Stimulated activated memory B cell treated with anti-CD40 and anti-IgM and Interleukin-4, amounts not matched to agents 10 μg/mL and 1 μg/mL and 100 μg/mL, for 72 hours (primary cell): ENCODE measurements around the gene KCNAB1.
A peak's percentile ranks its signal among the peaks of the same experiment; 100 is the strongest.
"Not testable (repeated sequence)": the region's sequence is repeated elsewhere in the genome, so short reads cannot be mapped to it uniquely, and the experiment has no call there.

Experiments
- ATAC-seq: fragments of 150-1000 bp; cut with Tn5 transposase; 2 replicates; pipeline ENCODE4 v1.10.0; 2021
- H3K27ac Mint-ChIP-seq: one replicate; pipeline ENCODE4 v1.8.0; 2022; ENCODE audit warnings: mild to moderate bottlenecking, mixed read lengths
- H3K27me3 Mint-ChIP-seq: one replicate; pipeline ENCODE4 v1.8.0; 2022; ENCODE audit warnings: mixed read lengths
- H3K36me3 Mint-ChIP-seq: one replicate; pipeline ENCODE4 v1.8.0; 2022; ENCODE audit warnings: mixed read lengths
- H3K4me1 Mint-ChIP-seq: one replicate; pipeline ENCODE4 v1.8.0; 2022; ENCODE audit warnings: mixed read lengths
- H3K4me3 Mint-ChIP-seq: one replicate; pipeline ENCODE4 v1.8.0; 2022; ENCODE audit warnings: mild to moderate bottlenecking, moderate library complexity, mixed read lengths
- H3K9me3 Mint-ChIP-seq: one replicate; pipeline ENCODE4 v1.8.0; 2022; ENCODE audit warnings: mixed read lengths

The KCNAB1 gene

DNA sequence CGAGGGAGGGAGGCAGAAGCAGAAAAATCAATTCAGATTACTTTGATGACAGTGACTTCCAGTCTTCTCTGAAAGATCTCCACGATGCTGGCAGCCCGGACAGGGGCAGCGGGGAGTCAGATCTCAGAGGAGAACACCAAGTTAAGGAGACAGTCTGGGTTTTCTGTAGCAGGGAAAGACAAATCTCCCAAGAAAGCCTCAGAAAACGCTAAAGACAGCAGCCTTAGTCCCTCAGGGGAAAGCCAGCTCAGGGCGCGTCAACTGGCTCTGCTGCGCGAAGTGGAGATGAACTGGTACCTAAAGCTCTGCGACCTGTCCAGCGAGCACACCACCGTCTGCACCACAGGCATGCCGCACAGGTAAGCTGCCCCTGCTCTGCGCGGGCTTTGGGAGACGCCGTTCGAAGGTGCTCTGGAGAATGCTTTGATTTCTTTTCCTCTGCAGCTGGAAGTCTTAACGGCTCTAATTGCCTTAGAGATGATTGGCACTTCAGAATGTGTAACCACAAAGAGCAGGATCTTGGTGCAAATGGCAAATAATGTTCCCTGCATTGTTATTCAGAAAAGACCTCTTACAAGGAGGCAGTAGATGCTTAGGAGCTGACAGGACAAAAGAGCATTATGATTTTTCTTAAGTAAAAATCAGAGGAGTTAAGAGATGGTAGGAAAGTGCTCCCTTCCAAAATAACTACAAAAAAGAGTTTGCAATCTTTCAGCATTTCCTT is at the start of gene KCNAB1:
Gene KCNAB1, plus strand, starts transcription at position 51 of the 724 bp plus-strand sequence.
- no peaks in the 10 kb centered on the region for H3K9me3 Mint-ChIP-seq
- peak; percentile 31 for ATAC-seq
- H3K27ac Mint-ChIP-seq: no peak within 1 kb of the TSS
- H3K4me3 Mint-ChIP-seq: no peak within 1 kb of the TSS
- H3K27me3 Mint-ChIP-seq: no peaks in the 10 kb centered on the region
- H3K36me3 Mint-ChIP-seq: no peaks in the 10 kb centered on the region
- H3K4me1 Mint-ChIP-seq: no peaks in the 10 kb centered on the region

DNA sequence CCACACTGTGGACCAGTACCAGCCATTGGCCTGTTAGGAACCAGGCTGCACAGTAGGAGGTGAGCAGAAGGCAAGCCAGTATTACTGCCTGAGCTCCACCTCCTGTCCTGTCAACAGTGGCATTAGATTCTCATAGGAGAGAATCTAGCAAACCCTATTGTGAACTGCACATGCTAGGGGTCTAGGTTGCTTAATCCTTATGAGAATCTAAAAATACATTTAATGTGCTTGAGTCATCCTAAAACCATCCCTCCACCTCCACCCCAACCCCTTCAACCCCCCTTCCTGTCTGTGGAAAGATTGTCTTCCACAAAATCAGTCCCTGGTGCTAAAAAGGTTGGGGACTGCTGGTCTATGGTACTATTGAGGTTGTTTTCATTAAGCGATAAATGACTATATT is 49.3 kb upstream of the KCNAB1 start:
- Mint-ChIP-seq H3K9me3 (peaks cover under 1% of the 10 kb centered on the region), H3K36me3 (no peaks in the 10 kb centered on the region), H3K4me1 (no peaks in the 10 kb centered on the region), H3K4me3 (no peak overlapping the region), H3K27me3 (peaks cover 28% of the 10 kb centered on the region), H3K27ac (no peak overlapping the region)
- ATAC-seq: no peak

DNA sequence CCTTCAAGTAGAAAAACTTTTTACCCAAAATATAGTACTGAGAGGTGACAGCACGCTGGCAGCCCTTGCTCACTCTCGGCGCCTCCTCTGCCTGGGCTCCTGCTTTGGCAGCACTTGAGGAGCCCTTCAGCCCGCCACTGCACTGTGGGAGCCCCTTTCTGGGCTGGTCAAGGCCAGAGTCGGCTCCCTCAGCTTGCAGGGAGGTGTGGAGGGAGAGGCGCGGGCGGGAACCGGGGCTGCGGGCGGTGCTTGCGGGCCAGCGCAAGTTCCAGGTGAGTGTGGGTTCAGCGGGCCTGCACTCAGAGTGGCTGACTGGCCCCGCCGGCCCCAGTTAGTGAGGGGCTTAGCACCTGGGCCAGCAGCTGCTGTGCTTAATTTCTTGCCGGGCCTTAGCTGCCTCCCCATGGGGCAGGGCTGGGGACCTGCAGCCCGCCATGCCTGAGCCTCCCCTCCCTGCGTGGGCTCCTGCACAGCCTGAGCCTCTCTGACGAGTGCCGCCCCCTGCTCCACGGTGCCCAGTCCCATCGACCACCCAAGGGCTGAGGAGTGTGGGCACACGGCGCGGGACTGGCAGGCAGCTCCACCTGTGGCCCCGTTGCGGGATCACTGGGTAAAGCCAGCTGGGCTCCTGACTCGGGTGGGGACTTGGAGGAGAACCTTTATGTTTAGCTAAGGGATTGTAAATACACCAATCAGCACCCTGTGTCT is 47.3 kb upstream of the KCNAB1 start:
- not testable (repeated sequence) for H3K4me1 Mint-ChIP-seq, H3K27ac Mint-ChIP-seq, H3K4me3 Mint-ChIP-seq, H3K9me3 Mint-ChIP-seq, H3K36me3 Mint-ChIP-seq, ATAC-seq
- H3K27me3 Mint-ChIP-seq: peaks cover 23% of the 10 kb centered on the region

DNA sequence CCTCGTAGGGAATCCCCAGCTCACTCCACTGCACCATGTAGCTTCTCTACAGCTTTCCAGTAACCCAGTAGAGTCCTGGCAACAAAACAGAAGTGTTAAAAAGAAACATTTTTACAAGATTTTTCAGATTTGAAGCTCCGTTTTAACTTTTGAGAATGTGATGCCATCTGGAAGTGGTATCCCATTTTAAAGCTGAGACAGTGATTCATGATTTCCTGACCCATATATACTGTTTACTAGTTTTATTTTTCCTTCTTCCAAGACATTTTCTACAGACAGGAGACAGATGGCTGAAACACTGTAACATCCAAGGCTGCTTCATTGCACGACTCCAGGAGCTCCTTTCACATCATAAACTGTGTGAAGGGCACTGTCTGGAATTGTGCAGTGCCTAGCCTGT is 30.3 kb upstream of the KCNAB1 start:
- H3K4me3 Mint-ChIP-seq: no peak overlapping the region

DNA sequence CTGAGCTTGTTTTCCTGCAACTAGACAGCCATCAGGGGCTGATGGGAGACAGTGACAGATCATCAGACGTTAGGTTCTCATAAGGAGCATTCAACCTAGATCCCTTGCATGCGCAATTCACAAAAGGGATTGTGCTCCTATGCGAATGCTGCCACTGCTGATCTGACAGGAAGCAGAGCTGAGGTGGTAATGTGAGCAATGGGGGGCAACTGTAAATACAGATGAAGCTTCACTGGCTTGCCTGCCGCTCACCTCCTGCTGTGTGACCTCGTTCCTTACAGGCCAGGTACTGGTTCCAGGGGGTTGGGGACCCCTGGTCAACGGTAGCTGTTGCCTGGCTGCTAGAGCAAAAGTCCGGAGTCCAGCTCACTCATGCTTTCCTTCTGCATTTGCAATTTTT is 26.4 kb upstream of the KCNAB1 start:
- no peak for ATAC-seq
- Mint-ChIP-seq H3K4me3 (no peak overlapping the region), H3K4me1 (no peaks in the 10 kb centered on the region), H3K27me3 (peaks cover 14% of the 10 kb centered on the region), H3K27ac (no peak overlapping the region), H3K36me3 (no peaks in the 10 kb centered on the region), H3K9me3 (no peaks in the 10 kb centered on the region)

More for the DNA sequence above, 30.3 kb upstream of the KCNAB1 start:
- H3K27ac Mint-ChIP-seq: no peak overlapping the region
- ATAC-seq: no peak
- H3K27me3 Mint-ChIP-seq: no peaks in the 10 kb centered on the region
- H3K4me1 Mint-ChIP-seq: no peaks in the 10 kb centered on the region
- H3K9me3 Mint-ChIP-seq: no peaks in the 10 kb centered on the region
- no peaks in the 10 kb centered on the region for H3K36me3 Mint-ChIP-seq

DNA sequence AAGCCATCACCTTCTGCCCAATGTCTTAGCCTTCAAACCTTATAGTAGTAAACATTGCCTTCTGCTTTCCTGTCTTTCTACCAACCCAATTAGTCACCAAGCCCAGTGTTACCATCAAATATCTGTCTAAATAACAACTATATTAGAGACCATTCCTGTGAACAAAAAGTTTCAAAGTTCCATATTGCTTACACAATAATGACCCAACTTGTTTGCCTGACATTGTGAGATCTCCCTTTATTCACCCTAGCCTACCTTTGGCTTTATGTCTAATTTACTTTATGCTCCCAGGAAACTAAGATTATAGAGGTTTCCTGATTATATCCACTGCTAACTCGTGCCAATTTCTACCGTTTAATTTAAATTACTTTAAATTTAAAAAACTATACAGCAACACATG is 26.0 kb upstream of the KCNAB1 start:
- H3K36me3 Mint-ChIP-seq: no peaks in the 10 kb centered on the region
- no peaks in the 10 kb centered on the region for H3K9me3 Mint-ChIP-seq
- H3K27me3 Mint-ChIP-seq: peaks cover 14% of the 10 kb centered on the region
- ATAC-seq: no peak
- H3K27ac Mint-ChIP-seq: no peak overlapping the region
- H3K4me1 Mint-ChIP-seq: no peaks in the 10 kb centered on the region
- no peak overlapping the region for H3K4me3 Mint-ChIP-seq

DNA sequence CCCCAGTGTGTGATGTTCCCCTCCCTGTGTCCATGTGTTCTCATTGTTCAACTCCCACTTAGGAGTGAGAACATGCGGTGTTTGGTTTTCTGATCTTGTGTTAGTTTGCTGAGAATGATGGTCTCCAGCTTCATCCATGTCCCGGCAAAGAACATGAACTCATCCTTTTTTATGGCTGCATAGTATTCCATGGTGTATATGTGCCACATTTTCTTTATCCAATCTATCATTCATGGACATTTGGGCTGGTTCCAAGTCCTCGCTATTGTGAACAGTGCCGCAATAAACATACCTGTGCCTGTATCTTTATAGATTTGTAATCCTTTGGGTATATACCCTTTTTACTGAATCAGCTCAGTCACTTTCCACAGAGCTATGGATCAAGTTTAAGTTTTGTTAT is 24.7 kb upstream of the KCNAB1 start:
- peaks cover 14% of the 10 kb centered on the region for H3K27me3 Mint-ChIP-seq
- not testable (repeated sequence) for ATAC-seq, H3K9me3 Mint-ChIP-seq

DNA sequence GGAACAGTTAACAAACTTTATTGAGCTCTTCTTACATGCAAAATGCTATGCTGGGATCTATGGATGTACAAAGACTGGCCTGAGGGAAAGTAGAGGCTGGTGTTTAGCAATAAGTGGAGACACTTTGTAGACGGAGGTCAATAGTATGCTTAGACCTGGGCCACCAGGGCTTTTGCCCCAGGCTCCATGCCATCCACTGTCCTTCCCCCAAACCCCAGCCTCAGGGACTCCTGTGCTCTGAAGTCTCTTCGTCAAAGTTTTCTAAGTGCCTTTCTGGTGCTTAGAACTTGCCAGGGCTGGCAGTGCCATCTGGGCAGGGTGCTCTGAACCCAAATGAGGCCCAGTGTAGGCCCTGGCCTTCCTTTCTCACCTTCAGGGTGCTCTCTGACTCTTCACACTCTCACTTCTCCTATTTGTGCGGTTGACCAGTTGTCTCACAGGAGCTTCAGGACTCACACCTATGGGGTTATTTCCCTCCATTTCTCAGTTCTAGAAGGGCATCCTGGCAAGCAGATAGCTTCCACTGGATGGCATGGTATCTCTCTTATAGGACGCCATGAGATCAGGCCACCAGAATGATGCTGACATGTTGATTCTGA is 21.8 kb upstream of the KCNAB1 start:
- H3K4me3 Mint-ChIP-seq: no peak overlapping the region
- H3K36me3 Mint-ChIP-seq: no peaks in the 10 kb centered on the region
- ATAC-seq: peak; percentile 74
- H3K9me3 Mint-ChIP-seq: no peaks in the 10 kb centered on the region
- H3K27ac Mint-ChIP-seq: no peak overlapping the region
- H3K27me3 Mint-ChIP-seq: peaks cover 14% of the 10 kb centered on the region
- no peaks in the 10 kb centered on the region for H3K4me1 Mint-ChIP-seq

More for the DNA sequence above, 24.7 kb upstream of the KCNAB1 start:
- not testable (repeated sequence) for H3K4me3 Mint-ChIP-seq, H3K4me1 Mint-ChIP-seq, H3K27ac Mint-ChIP-seq, H3K36me3 Mint-ChIP-seq

DNA sequence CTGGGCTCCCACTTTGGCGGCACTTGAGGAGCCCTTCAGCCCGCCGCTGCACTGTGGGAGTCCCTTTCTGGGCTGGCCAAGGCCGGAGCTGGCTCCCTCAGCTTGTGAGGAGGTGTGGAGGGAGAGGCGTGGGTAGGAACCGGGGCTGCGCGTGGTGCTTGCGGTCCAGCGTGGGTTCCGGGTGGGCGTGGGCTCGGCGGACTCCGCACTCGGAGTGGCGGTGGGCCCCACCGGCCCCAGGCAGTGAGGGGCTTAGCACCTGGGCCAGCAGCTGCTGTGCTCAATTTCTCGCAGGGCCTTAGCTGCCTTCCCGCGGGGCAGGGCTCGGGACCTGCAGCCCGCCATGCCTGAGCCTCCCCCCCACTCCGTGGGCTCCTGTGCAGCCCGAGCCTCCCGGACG is 21.0 kb upstream of the KCNAB1 start:
- not testable (repeated sequence) for H3K4me1 Mint-ChIP-seq, H3K4me3 Mint-ChIP-seq, H3K9me3 Mint-ChIP-seq, H3K27ac Mint-ChIP-seq, ATAC-seq, H3K36me3 Mint-ChIP-seq
- peaks cover 17% of the 10 kb centered on the region for H3K27me3 Mint-ChIP-seq

DNA sequence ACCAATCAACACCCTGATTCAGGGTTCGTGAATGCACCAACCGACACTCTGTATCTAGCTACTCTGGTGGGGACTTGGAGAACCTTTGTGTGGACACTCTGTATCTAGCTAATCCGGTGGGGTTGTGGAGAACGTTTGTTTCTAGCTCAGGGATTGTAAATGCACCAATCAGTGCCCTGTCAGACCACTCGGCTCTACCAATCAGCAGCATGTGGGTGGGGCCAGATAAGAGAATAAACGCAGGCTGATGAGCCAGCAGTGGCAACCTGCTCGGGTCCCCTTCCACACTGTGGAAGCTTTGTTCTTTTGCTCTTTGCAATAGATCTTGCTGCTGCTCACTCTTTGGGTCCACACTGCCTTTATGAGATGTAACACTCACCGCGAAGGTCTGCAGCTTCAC is 20.4 kb upstream of the KCNAB1 start:
- not testable (repeated sequence) for H3K9me3 Mint-ChIP-seq, H3K4me3 Mint-ChIP-seq, H3K27ac Mint-ChIP-seq, ATAC-seq, H3K4me1 Mint-ChIP-seq, H3K36me3 Mint-ChIP-seq
- H3K27me3 Mint-ChIP-seq: peaks cover 24% of the 10 kb centered on the region

DNA sequence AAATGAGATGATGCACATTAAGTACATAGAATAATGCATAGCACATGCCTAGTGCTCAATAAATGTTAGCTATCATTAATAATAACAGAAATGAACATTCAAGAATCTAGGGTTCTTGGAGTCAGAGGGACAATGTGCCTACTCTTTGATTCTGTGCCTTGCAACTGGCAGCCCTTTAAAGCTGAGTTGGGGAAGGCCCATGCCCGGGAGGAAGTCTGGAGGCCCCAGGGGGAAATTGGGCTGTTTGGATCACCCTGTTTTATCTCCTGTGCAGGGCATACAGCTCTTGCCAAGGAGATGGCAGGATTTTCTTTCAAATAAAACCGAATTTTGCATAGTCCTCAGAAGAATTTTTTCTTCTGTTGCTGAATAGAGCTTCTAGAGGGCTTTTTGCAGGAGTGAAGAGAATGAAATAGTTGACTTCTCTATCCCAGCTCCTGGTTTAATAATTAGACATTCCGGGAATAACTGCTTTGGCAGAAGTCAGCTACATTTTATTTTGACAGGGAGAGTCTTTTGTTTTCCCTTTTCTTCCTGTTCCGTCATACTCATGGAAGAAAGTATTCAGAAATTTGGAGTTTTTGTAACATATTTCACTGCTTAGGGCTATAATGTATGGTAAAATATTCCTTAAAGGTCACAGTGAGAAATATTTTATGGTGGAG is 18.0 kb upstream of the KCNAB1 start:
- Mint-ChIP-seq H3K36me3 (no peaks in the 10 kb centered on the region), H3K27me3 (peaks cover 23% of the 10 kb centered on the region), H3K4me3 (no peak overlapping the region), H3K27ac (no peak overlapping the region), H3K4me1 (peaks cover 5% of the 10 kb centered on the region), H3K9me3 (no peaks in the 10 kb centered on the region)
- ATAC-seq: no peak

DNA sequence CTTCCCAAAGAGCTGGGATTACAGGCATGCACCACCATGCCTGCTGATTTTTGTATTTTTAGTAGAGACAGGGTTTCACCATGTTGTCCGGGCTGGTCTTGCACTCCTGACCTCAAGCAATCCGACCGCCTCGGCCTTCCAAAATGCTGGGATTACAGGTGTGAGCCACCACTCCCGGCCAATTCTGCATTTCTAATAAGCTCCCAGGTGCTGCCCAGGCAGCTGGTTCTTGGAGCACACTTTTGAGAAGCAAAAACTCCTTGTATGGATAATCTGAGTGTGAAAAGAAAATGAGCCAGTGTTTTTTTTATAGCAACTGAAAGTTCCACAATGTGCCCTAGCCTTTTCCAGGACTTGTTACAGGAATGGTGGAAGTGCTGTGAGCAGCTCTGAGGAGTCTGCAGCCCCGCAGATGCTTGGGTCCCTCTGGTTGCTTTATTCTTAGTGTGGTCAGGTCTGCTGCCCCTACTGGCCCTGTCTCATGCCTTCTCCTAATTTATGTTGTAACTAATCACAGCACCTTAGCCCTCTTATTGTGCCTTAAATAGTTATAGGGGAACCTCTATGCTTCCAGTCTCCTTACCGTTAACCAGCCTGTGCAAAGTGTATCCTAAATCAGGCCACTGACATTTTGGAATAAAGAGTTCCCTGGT is 13.5 kb upstream of the KCNAB1 start:
- Mint-ChIP-seq H3K4me1 (peaks cover 5% of the 10 kb centered on the region), H3K27me3 (peaks cover 30% of the 10 kb centered on the region), H3K27ac (no peak overlapping the region), H3K36me3 (no peaks in the 10 kb centered on the region), H3K9me3 (no peaks in the 10 kb centered on the region), H3K4me3 (no peak overlapping the region)
- ATAC-seq: no peak

DNA sequence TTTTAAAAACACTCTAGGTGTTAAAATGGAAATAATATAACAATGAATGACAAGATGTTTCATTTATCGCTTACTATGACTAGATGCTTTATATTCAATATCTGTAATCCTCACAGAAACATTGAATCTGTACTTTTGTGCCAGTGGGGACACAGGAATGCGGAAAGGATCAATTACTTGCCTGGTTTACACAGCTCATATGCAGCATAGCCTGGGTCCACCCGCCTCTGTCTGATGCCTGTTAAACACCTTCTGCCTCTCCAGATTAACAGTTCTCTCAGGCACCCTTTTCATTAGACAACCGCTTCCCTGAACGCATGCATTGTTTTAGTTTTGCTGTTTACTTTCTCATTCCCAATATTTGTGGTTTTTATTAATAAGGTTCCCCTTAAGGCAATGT is 12.9 kb upstream of the KCNAB1 start:
- no peak for ATAC-seq
- H3K27ac Mint-ChIP-seq: no peak overlapping the region
- H3K4me3 Mint-ChIP-seq: no peak overlapping the region
- no peaks in the 10 kb centered on the region for H3K9me3 Mint-ChIP-seq
- peaks cover 36% of the 10 kb centered on the region for H3K27me3 Mint-ChIP-seq
- H3K36me3 Mint-ChIP-seq: no peaks in the 10 kb centered on the region
- peaks cover 5% of the 10 kb centered on the region for H3K4me1 Mint-ChIP-seq

DNA sequence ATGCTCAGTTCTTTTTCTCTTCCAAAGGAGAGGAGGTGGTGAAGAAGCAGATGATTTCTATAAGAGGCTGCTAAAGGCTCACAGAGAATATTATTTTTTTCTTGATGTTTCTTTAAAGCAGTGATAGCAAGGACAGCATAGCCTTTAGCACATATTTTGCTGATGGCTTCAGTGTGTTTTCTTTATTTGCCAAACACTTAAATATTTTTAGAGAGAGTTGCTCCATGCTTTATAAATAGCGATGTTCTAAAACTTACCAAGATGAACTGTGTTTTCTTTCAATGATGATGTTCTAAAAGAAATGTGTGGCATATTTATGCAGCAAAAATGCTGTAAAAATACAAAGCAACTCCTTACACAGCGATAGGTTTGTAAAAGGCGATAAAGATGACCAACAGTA is 11.8 kb upstream of the KCNAB1 start:
- Mint-ChIP-seq H3K4me3 (no peak overlapping the region), H3K4me1 (peaks cover 5% of the 10 kb centered on the region), H3K27ac (no peak overlapping the region), H3K9me3 (no peaks in the 10 kb centered on the region), H3K27me3 (peaks cover 41% of the 10 kb centered on the region), H3K36me3 (no peaks in the 10 kb centered on the region)
- ATAC-seq: no peak

DNA sequence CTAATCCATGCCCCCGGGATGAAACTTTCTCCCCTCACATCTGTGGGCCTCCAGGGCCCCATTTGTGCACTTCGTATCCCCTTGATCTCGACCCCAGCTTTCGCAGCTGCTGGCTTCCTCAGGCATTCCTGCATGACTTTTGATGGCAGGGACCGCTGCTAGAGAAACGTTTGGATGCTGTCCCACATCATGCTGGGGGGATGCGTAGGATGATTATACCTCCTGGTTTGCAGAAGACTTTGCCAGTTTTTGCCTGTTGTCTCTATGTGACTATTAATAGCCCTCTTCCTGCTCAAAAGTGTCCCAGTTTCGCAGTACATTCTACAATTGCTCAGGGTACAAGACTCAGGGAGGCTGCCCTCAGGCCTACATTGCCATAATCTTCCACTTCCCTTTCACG is 10.4 kb upstream of the KCNAB1 start:
- H3K27ac Mint-ChIP-seq: no peak overlapping the region
- no peak overlapping the region for H3K4me3 Mint-ChIP-seq
- H3K9me3 Mint-ChIP-seq: no peaks in the 10 kb centered on the region
- H3K4me1 Mint-ChIP-seq: no peaks in the 10 kb centered on the region
- peaks cover 43% of the 10 kb centered on the region for H3K27me3 Mint-ChIP-seq
- H3K36me3 Mint-ChIP-seq: no peaks in the 10 kb centered on the region
- ATAC-seq: no peak
